ENCODE data around the gene MRGPRG.

Gene MRGPRG

DNA sequence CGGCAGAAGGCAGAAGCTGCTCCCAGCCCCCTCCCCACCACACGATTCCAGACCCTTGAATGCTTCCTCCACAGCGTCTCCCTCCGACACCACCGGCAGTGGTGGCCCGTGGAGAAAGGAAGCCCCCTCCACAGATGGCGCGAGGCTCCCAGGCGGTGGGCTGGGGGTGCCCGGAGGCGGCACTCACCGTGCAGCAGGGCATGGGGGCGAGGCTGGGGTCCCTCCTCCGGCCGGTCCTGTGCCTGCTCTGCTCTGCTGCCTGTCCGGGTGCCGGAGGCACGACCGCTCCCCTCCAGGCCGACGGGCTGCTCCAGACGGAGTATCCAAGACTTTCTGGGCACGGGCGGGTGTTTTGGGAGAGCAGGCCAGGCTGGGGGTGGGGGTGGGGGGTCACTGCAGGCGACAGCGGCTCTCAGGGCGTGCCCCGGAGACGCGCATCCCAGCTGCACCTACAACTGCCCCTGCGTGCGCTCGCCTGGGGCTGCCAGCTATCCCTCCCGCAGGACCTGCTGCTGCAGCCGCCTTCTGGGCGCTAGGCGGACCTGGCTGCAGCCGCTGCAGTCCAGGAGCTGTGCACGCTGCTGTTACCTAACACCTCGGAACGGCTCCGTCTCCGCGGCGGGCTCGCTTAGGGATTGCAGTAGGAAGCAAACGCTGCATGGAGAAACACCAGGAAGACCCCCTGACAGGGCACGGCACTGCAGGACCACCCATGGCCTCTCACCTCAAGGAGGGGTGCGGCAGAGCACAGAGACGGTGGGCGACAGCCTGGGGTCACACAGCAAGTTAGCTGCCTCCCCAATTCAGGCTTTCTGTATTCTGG, 15.2 kb downstream of the MRGPRG start:
- ChIA-PET CTCF (interaction anchor here (1.2 kb wide), 1 partner anchor 14 kb away, joined by 5 read pairs; no protein-coding TSS in a partner anchor), POLR2A (no interaction called here)
- TF ChIP-seq, protein P1, sequence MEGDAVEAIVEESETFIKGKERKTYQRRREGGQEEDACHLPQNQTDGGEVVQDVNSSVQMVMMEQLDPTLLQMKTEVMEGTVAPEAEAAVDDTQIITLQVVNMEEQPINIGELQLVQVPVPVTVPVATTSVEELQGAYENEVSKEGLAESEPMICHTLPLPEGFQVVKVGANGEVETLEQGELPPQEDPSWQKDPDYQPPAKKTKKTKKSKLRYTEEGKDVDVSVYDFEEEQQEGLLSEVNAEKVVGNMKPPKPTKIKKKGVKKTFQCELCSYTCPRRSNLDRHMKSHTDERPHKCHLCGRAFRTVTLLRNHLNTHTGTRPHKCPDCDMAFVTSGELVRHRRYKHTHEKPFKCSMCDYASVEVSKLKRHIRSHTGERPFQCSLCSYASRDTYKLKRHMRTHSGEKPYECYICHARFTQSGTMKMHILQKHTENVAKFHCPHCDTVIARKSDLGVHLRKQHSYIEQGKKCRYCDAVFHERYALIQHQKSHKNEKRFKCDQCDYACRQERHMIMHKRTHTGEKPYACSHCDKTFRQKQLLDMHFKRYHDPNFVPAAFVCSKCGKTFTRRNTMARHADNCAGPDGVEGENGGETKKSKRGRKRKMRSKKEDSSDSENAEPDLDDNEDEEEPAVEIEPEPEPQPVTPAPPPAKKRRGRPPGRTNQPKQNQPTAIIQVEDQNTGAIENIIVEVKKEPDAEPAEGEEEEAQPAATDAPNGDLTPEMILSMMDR (IDR thresholded peaks at IDR 0.05; ENCODE audit: insufficient read depth, low read length, missing control alignments): no peak
- no peak for DNase-seq (ENCODE audit: low read depth, low spot score)
- H3K4me3 ChIP-seq (ENCODE audit: low read depth, low read length): no peak overlapping the region

DNA sequence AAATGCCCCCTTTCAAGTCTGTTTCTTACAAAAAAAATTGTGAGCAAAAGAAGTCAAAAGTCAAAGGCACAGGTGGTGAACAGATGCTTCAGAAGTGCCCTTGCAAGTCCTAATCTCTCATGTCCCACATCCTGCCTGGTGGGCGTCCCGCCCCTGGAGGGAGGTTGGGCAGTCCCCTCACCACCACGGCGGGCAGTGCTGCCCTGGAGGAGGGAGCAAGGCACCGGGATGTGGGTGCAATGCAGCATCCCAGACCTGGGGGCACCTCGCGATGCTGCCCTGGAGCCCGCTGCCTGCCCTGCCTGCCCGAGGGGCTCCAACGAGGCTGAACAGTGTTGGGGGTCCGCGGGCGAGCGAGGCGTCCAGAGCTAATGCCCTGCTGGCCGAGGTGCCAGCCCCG, 15.9 kb downstream of the MRGPRG start:
- TF ChIP-seq, protein P1 (IDR thresholded peaks at IDR 0.05; ENCODE audit: insufficient read depth, low read length, missing control alignments): no peak
- ChIA-PET POLR2A (no interaction called here), CTCF (no interaction called here)
- no peak overlapping the region for H3K4me3 ChIP-seq (ENCODE audit: low read depth, low read length)
- DNase-seq (ENCODE audit: low read depth, low spot score): no peak

DNA sequence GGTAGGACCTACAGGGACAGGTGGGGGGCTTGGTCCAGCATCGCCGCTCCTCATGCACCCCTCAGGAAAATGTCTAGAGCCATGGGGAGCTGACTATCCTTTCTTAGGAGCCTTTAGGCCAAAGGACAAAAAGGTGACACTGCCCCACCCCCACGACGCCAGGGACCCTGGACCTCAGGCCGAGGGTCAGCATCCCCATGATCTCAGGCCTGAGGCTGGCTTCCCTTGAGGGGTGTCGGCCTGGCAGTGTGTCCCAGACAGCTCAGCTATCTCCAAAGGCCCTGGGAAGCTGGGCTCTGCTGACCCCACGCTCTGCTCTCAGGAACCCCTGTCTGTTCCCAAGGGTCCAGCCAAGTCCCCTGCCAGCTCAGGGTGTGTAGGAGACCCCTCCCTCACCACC, 16.3 kb downstream of the MRGPRG start:
- ChIA-PET POLR2A (no interaction called here), CTCF (no interaction called here)
- TF ChIP-seq, protein P1 (IDR thresholded peaks at IDR 0.05; ENCODE audit: insufficient read depth, low read length, missing control alignments): no peak
- H3K4me3 ChIP-seq (ENCODE audit: low read depth, low read length): no peak overlapping the region
- DNase-seq (ENCODE audit: low read depth, low spot score): no peak

DNA sequence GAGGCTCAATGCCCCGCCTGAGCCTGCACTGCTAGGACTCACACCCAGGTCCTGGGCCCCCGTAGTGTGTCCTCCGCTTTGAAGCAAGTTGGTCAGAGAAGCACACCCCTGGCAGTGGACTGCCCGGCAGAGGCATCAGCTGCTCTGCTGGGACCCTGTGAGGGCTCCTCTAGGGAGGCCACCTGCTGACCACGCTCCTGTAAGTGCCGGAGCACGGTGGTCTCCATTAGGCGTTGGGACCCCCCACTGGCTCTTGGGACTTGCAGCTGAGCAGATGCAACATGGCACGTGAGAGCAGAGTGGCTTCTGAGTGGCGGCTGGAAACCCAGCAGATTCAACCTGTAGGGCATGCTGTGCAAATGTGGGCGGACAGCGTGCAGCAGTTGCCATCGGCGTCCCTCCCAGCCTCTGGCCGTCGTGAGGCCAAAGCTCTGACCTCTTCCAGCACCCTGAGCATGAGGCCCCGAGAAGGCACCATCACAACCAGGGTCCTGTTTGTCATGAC, 16.9 kb downstream of the MRGPRG start:
- no peak for DNase-seq (ENCODE audit: low read depth, low spot score)
- no peak overlapping the region for H3K4me3 ChIP-seq (ENCODE audit: low read depth, low read length)
- TF ChIP-seq, protein P1 (IDR thresholded peaks at IDR 0.05; ENCODE audit: insufficient read depth, low read length, missing control alignments): no peak
- CTCF ChIA-PET: interaction anchor here (0.8 kb wide), 1 partner anchor 117 kb away, joined by 3 read pairs; no protein-coding TSS in a partner anchor
- POLR2A ChIA-PET: no interaction called here

DNA sequence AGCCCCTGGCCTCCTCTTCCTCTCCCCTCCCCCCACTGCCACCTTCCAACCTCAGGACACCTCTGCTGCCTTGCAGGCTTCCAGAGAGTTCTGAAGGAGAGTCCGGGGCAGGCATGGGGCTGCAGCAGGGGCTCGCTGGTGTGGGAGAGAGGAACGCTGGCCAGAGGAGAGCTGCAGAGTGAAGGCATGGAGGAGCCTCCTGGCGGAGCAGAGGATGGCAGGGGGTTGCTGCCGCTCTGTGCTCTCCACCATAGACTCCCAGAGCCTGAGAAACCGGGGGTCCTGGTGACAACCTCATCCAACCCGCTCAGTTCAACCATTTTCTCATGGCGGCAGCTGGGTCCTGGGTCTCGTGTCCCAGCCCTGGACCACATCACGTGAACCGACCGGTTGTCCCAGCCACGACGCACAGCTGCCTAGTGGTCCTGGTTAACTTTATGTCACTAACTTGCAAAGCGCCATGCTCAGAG, 17.5 kb downstream of the MRGPRG start:
- TF ChIP-seq, protein P1 (IDR thresholded peaks at IDR 0.05; ENCODE audit: insufficient read depth, low read length, missing control alignments): no peak
- ChIA-PET CTCF (interaction anchor here (0.7 to 0.8 kb wide), 2 partner anchors 10 to 116 kb away, joined by 3 read pairs; no protein-coding TSS in a partner anchor), POLR2A (no interaction called here)
- DNase-seq (ENCODE audit: low read depth, low spot score): no peak
- no peak overlapping the region for H3K4me3 ChIP-seq (ENCODE audit: low read depth, low read length)

DNA sequence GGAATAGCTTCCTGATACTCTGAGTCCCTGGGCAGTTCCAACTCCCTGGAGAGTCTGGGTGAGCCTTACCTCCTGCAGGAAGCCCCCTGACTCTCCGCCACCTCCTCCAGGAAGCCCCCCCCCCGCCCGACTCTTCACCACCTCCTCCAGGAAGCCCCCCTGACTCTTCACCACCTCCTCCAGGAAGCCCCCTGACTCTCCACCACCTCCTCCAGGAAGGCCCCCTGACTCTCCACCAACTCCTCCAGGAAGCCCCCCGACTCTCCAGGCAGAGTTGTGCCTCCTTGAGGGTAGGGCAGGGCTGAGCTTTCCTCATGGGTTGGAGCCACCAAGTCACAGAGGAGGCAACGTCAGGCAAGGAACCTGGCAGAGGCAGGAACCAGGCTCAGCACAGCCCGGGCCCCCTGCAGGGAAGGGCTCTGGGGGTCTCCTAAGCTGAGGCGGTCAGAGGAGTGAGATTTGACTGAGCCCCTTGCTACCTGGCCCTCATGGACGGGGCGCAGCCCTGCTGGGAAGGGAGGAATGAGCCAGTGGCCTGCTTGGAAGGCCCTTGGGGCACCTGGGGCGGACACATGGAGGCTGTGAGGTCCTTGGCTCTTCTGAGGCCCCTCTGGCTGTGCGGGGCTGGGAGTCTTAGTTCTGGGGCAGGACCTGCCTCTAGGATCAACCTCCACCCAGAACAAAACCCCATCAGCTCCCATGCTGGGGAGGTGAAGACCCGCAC, 18.1 kb downstream of the MRGPRG start:
- ChIA-PET POLR2A (no interaction called here), CTCF (interaction anchor here (0.7 to 0.8 kb wide), 2 partner anchors 10 to 116 kb away, joined by 3 read pairs; no protein-coding TSS in a partner anchor)
- TF ChIP-seq, protein P1 (IDR thresholded peaks at IDR 0.05; ENCODE audit: insufficient read depth, low read length, missing control alignments): no peak
- no peak overlapping the region for H3K4me3 ChIP-seq (ENCODE audit: low read depth, low read length)
- no peak for DNase-seq (ENCODE audit: low read depth, low spot score)
